Bronchial epithelial cell (primary cell): ENCODE results near the gene SHISA6. TPM values are rescaled to one million over a fixed set of nuclear protein-coding genes. Genes with fewer than 3 reads are reported as not detected.
A peak's percentile ranks its signal among the peaks of the same experiment; 100 is the strongest.

Experiments used
- DNase-seq: peaks from one replicate; pipeline ENCODE4 v3.0.0-alpha.2; 2010; ENCODE audit warnings: low read depth
- FAIRE-seq: peaks from 2 replicates; lab custom pipeline; 2011; peaks lifted over from hg19 to GRCh38; lab: Jason Lieb, UNC
- H3K27me3 ChIP-seq: 2 replicates; pipeline ENCODE4 v1.5.1; 2011; ENCODE audit warnings: low read length; ENCODE audit not compliant: control insufficient read depth, insufficient read depth
- H3K36me3 ChIP-seq: 2 replicates; pipeline ENCODE4 v1.5.1; 2011; ENCODE audit warnings: low read length; ENCODE audit not compliant: control insufficient read depth, insufficient read depth
- H3K4me3 ChIP-seq: 2 replicates; pipeline ENCODE4 v1.5.1; 2011; ENCODE audit warnings: mild to moderate bottlenecking, low read depth, low read length, control low read depth
- CTCF ChIP-seq: IDR thresholded peaks from 2 replicates; pipeline ENCODE4 v1.5.1; 2011; ENCODE audit warnings: mild to moderate bottlenecking, moderate library complexity, low read length, control low read depth, inconsistent platforms; ENCODE audit not compliant: insufficient read depth, severe bottlenecking
- total RNA-seq: library from RNA; depleted of rRNA; stranded (reverse); fragments of >200 nt; gene quantifications from 2 replicates; pipeline ENCODE4 v1.2.1, GENCODE V29; 2014

Gene SHISA6
- total RNA-seq, 1 donor from 2014 or later = not detected

DNA sequence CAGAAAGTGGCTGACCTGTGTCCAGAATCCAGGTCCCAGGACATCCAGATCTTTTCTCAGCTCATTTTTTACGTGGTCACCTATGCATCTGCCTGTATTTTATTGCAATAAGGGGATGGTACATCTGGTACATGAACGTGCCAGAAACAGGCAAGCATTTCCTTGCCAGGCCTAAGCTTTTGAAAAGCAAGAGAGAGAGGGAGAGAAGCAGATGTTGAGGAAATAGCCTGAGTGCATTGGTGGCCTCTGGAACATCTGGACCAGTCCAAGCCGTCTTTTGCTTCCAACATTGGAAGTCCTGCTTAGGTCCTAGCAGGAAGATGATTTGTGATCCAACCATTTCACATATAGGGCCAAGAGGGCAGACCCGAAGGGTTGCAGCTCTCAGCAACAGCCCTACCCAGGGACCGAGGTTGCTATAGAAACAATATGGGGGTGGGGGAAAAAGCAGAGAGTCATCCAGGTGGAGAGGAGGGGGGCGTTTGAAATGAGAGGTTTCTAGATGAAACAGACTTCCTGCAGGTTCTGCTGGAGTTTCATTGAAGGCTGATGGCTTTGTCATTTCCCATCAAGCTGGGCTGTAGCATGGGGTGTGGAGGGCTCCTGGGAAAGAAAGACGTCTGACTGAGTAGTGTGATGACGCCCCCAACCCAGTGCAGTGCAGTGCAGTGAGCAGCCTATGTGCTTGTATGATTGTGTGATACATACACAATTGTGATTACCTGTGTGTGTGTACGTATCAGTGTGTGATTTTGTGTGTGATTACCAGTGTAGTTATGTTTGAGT lies 61.6 kb downstream of the SHISA6 start:
- no peak for DNase-seq
- no peak overlapping the region for H3K4me3 ChIP-seq
- no peak for TF ChIP-seq CTCF
- no peak for FAIRE-seq
- H3K27me3 ChIP-seq = no peaks in the 10 kb centered on the region
- no peaks in the 10 kb centered on the region for H3K36me3 ChIP-seq

DNA sequence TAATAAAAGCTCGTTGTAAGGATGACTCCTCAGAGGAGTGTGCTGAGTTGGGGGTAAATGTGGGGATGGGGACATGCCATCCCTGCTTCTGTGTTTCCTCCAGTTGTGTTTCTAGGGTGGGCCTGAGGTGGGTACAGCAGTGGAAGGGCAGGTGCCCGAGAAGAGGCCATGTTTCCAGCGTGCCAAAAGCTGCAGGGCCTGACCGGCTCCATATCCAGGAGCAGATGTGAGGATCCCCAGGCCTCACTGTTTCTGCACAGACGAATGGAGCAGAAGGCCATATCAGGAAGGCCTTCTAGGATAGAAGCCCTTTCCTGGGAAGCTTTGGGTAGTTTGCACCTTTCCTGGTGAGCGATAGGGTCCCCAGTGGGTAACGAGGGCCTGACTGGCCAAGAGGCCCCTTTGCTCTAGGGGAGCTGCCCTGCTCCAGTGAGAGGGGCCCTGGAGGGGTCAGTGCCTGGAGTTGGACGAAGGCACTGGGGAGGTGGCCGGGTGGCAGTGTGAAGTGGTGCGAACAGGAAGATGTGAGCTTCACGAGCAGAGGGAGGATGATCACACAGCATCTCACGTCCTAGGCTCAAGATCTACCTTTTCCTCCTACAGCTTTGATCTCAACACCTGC lies 62.9 kb downstream of the SHISA6 start:
- FAIRE-seq (no peak), DNase-seq (no peak)
- TF ChIP-seq CTCF = no peak
- H3K4me3 ChIP-seq = no peak overlapping the region
- no peaks in the 10 kb centered on the region for H3K36me3 ChIP-seq
- H3K27me3 ChIP-seq = no peaks in the 10 kb centered on the region

DNA sequence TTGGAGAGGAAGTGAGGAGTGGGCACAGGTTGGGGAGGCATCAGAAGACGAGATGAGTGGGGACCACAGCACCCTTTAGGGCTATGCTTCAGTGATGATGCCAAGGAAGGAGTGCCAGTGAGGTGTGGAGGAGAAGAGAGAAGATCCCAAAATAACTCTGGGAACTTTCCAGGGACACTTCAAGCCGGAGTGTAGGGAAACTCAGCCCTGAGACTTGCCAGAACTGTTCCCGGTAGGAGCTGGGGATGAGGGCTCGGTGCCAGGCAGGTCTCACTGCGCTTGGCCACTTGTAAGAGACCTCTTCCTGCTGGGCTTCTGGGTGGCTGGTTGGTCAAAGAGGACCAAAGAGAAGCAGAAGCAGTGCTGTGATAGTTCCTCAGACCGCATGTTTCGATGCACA lies 63.6 kb downstream of the SHISA6 start:
- Histone ChIP-seq H3K27me3 (no peaks in the 10 kb centered on the region), H3K36me3 (no peaks in the 10 kb centered on the region), H3K4me3 (no peak overlapping the region)
- FAIRE-seq (peak; percentile 73), DNase-seq (no peak)
- TF ChIP-seq CTCF = no peak

GRCh38 chr17:11305524-11305923 lies 64.5 kb downstream of the SHISA6 start:
- H3K27me3 ChIP-seq = no peaks in the 10 kb centered on the region
- DNase-seq = no peak
- FAIRE-seq = no peak
- H3K36me3 ChIP-seq = no peaks in the 10 kb centered on the region
- no peak for TF ChIP-seq CTCF
- no peak overlapping the region for H3K4me3 ChIP-seq

DNA sequence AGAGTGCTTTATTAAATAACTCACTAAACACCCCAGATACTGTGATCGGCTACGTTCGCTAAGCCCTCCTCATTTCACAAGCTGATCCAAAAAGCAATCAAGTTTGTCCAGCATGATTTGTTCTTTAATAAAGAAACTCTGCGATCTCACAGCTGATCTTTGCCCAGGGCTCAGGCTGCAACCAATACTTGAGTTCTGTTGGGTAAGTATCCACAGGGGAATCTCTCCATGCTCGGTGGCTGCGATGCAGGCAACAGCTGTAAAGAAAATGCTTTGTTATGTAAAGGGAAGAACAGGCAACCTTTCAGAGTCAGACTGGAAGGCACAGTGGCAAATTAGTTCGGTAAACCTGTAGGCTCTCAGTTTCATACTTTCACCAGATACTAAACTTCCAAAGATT lies 67.5 kb downstream of the SHISA6 start:
- DNase-seq (no peak), FAIRE-seq (peak; percentile 23)
- Histone ChIP-seq H3K36me3 (no peaks in the 10 kb centered on the region), H3K27me3 (no peaks in the 10 kb centered on the region), H3K4me3 (no peak overlapping the region)
- TF ChIP-seq CTCF = no peak
